GM04504 (cell line): ENCODE measurements around the gene HPSE2.
A peak's percentile ranks its signal among the peaks of the same experiment; 100 is the strongest.
"Not testable (repeated sequence)": the region's sequence is repeated elsewhere in the genome, so short reads cannot be mapped to it uniquely, and the experiment has no call there.

Experiments used
- DNase-seq: peaks from one replicate; pipeline ENCODE4 v3.0.0-alpha.2; 2012; ENCODE audit warnings: low read depth

HPSE2 gene

DNA sequence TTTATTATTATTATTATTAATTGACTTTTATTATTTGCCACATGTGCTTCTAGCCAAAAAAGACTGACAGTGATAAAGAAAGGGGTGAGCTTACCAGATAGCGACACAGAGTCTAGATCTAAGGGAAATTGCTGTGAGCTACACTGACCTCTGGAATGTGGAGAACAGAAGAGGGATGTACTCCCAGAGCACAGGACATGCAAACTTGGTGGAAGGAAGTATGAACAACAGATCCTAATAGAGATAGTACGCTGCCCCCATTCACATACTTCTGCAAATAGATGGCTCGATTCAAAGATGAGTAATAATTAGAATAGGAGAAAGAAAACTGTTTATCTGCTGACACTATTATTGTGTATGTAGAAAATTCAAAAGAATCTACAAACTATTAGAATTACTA lies 679.6 kb downstream of the HPSE2 start:
- DNase-seq: no peak

DNA sequence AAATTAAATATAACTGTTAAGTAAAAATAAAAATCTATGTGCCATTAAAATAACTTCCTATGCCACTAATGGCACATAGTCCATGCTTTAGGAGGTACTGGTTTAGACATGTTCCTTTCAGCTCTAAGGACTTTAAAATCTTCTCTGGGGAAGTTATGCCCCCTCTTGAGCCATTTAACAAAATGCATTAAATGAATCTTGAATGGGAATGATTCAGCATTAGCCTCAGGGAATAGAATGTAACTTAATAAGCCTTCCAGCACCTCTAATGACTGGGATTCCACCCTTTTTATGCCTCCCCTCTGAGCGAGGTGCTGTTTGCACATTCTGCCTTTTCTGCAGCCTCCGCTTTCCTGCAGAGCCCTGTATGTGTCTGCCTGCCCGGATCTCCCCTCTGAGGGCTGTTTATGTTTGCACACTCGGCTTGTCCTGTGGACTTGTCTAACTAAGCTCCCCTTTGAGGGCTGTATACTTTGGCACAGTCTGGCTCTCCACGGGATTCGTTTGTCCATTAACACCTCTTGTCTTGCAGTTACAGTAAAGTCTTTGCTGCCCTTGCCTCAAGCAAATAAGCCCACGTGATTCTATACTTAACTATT lies 680.5 kb downstream of the HPSE2 start:
- DNase-seq: no peak

DNA sequence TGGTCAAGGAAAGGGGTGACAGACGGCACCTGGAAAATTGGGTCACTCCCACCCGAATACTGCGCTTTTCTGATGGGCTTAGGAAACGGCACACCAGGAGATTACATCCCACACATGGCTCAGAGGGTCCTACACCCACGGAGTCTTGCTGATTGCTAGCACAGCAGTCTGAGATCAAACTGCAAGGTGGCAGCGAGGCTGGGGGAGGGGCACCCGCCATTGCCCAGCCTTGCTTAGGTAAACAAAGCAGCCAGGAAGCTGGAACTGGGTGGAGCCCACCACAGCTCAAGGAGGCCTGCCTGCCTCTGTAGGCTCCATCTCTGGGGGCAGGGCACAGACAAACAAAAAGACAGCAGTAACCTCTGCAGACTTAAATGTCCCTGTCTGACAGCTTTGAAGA lies 694.1 kb downstream of the HPSE2 start:
- DNase-seq: not testable (repeated sequence)

DNA sequence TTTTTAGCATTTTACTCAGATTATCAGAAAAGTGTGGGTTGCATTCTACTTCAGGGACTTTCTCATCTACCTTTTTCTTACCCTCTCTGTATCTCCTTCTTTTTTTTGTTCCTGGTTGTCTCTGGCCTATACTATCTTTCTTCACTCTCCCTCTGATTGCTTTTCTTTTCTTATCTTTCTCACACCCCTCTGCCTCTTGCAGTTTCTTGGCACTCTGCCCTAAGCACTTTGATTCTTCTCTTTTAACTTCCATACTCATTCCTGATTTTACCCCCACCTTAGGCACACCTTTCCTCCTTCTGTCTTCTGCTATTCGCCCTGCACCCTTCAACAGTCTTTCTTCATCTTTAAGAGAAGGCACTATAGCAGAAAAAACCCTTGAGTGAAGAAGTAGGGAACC lies 696.1 kb downstream of the HPSE2 start:
- no peak for DNase-seq

DNA sequence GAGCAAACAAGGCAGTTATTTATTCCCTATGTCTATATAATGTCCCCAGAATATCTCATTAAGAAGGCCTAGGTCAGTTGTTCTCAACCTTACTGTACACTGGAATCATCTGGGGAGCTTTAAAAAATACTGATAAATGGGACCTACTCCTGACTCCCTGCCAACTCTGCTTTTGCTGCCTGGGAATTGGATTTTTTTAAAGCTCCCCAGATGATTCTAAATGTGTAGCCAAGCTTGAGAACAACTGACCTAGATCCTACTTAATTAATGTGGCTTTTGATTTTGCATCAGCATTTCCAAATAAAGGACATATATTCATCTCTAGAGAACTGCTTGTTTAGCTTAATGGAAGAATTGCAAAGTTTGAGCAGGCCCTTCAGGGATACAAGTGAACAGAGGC lies 697.2 kb downstream of the HPSE2 start:
- DNase-seq: no peak

DNA sequence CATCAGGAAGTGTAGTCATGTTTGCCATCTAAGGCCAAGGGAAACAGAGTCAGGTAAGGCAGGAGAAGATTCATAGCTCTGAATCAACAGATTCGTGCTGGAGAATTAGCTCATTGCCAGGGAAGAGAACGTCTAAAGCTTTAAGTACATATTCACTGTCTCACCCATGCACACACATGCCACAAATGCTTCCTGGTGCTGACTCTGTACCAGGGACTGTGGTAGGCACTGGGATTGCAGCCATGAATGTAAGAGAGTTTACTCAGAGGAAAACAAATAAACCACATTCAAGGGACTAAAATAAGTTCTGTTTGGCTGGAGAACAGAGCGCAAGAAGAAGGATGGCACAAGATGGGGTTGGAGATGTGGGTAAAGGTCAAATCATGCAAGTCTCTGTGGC lies 699.1 kb downstream of the HPSE2 start:
- no peak for DNase-seq

DNA sequence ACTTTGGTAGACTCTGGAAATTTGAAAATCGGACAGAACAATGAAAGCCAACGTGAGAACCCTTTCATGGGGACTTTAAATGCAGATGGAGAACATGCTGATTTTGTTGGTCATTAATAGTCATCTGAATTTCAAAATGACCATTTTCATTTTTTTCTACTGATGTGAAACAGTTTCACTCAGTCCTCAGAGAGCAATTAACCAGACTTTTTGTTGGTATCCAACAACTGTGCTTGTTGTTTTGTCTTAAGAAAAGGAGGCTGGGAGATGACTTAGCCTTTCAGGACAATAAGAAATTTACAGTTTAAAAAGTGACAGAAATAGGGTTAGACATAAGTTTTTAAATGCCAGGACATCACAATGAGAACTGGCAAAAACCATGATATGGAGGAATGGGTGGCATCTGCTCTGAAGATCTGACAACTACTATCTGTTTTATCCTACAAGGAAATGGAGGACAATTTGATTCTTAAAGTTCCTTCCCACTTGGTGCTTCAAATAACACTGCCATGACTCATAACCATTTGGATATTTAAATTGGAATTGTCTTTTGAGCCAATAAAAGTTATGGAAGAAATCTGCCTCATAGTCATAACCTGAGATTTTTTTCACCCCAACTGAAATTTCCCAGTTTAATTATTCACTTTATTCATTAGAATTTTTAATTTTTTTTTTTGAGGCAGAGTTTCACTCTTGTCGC lies 701.8 kb downstream of the HPSE2 start:
- DNase-seq: no peak

DNA sequence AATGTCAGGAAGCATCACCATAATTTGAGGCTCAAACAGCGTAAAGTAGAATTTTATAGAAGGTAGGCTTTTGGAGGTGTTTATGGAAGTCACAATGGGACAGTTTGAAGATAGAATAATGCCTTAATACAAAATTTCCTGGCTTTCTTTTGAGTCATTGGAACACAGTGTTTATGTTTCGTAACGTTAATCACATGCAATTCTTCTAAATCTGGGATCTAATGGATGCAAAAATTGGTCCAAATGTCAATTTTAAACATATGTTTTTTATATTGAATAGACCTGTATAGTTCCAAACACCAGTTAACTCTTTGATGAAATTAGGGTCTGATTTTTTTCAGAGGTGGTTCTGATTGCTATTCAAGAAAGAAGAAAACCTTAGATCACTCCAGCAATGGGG lies 702.4 kb downstream of the HPSE2 start:
- DNase-seq: no peak

DNA sequence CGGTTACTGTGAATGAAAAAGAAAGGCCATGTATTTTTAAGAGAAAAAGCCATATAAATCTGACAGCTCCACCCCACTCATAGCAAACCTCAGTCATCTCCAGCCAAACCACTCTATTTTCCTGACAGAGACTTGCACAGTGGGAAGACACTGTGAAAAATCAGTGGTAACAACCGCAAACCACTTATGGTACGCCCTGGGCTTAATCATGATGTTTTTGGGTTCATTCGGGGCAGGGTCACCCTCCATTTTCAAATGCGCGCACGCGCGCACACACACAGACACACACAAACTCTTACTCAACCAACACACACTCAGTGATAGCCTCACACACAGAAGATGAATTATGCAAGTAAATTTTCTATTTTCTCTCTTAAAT lies 706.9 kb downstream of the HPSE2 start:
- no peak for DNase-seq

DNA sequence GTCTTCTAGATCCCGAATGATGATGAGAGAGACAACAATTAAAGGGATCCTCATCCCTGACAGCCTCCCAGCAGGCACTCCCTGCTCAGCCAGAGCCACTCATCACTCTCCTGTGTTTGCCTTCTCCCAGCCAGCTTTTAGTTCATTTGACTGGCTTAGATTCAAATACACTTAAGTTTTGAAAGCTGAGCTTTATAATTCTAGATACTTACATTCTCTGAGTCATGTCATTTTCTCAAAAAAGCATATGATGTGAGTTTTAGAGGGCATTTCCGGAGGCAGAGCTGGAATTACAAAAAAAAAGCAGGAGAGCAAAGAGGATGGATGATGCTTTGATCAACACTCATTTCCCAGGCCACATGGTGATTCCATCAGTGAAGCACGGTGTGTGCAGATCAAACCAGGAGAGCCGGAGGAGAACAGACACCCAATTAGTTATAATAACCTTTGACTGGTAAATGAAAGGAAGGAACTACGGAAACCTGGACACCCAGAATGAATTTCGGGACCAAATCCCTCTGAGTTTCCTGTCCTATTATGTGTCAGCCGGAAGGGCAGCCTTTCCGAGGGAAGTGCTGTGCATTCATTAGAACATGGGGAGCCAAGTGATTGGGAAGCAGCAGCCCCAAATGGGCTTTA lies 707.4 kb downstream of the HPSE2 start:
- peak; percentile 19 for DNase-seq

DNA sequence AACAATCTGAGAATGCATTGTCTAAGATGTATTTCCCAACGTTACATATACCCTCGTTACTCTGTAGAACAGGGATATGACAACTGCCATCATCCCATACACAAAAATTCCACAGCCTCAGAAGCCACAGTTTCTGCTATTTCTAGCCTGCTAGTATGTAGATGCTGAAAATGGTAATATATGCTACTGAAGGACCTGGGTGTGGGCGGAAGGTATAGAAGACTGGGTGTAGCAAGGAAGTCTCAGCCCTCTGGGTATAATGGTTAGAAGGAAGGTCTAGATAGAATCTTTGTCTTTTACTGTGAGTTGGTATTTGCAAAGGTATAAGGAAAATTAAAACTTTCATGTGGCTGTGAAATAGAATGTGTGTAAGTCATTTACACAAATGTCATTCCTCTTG lies 709.7 kb downstream of the HPSE2 start:
- DNase-seq: no peak

DNA sequence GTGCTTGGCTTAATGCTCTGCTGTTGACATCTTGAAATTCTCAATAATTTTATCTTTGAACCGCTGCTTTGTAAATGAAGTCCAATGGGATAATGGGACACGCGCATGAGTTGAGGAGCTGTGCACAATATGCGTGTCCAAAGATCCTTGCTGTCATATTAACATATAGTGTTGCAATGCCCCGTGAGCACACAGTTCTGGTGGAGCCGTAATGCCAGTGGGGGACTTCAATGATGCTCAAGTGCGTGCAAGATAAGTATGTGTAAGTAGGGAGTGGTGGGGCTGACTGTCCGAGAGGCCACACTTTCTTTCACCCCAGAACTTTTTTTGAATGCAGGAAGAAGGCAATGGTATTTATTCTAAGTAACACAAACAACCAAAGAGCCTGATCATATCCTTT lies 711.5 kb downstream of the HPSE2 start:
- no peak for DNase-seq

DNA sequence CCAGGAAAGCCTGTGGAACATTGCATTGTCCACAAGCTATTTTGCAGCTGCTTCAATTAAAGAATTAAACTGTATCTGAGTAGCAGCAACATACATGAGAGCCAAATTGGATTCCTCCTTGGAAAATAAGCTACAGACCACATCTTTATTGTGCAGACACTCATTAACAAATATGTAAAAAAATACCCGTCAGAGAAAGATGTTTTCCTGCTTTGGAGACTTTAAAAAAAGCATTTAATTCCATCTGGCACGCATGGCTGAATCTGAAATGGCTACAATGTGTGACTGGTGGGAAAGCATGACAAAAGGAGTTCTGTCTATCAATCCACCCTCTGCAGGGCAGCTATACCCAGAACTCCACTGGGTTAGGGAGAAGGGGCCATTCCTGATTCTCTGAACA lies 715.8 kb downstream of the HPSE2 start:
- no peak for DNase-seq

DNA sequence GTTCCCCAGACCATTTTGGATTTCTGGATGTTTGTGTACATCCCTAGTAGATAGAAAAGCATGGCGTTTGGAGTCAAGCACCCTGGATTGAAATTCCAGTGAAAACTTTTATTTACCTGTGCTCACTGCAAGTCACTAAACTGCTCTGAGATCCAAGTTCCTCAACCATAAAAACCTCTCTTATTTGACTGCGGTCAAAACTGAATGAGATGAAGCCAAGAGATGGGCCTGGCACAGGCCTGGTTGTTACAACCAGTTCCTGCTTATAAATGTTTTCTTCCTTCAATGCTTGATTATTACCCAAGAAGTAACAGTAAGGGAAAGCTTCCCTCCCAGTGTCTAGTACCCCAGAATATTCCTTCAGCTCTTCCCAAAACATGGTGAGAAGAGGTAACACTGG lies 718.0 kb downstream of the HPSE2 start:
- no peak for DNase-seq

DNA sequence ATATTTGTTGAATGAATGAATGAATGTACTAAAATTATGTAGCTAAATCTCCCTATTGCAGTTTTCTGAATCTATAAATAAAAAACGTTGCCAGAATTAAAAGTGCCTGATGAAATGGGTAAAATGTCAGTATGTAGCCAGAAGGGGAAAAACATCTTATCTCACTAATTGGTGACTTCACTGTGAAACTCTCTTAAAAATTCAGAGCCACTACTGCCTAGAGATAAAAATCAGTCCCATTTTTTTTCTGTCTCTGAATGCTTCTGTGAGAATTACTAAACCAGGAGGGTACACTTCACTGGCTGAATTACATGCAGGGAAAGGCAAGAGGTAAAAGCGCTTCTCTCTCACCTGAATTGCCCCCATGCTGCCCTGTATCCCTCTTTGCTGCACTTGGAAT lies 719.3 kb downstream of the HPSE2 start:
- no peak for DNase-seq

DNA sequence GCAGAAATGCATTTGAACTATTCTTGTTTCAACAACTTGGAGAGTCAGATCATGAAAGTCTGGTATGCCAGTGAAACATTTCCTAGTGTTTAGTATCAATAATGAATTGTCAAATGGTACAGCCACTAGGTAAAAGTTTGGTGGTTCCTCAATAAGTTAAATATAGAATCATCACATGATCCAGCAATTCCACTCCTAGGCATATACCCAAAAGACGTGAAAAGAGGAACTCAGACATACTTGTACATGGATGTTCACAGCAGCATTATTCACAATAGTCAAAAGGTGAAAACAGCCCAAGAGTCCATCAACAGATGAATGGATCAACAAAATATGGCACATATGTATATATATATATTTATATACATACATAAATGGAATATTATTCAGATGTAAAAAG lies 721.9 kb downstream of the HPSE2 start:
- DNase-seq: no peak

DNA sequence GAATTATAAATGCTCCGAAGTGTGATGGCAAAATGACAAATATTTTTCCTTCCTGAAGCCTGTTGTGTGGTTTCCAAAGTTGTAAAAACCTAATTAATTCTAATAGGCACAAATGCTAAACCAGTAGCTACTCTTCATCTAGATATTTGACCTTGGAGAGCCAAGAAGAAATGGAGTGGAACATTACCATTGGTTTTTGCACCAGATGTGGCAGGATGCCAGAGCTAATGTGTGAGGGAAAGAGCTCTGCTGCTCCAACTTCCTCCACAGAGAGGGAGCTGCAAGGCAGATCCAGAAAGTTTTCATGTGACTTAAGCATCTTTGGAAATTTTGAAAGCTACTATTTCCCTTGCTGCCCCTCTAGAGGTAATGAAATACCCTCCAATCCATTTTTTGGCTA lies 723.8 kb downstream of the HPSE2 start:
- DNase-seq: no peak

DNA sequence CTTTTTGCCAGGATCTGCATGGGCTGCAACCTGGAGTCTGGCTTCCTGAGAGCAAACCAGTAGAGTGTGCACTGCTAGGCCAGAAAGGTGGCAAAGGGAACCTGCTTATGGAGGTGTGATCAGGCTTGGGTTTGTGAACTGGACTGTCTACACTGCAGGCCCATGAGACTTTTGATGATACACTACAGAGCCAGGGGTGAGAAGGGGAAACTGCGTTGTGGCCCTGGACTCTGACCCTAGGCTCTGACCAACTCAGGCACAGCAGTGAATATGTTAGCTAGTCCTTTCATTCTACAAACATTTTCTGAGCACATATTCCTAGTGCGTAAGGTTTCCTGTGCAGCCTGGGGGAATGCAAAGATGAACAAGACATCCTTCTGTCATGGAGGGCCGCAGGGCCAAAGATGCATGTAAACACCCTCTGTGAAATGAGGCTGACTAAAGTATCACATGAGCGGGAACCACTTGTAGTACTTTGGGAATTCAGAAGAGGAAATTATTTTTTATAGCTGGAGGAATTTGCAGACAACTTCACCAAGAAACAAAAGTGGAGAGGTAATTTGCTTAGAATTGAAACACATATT lies 725.1 kb downstream of the HPSE2 start:
- no peak for DNase-seq

DNA sequence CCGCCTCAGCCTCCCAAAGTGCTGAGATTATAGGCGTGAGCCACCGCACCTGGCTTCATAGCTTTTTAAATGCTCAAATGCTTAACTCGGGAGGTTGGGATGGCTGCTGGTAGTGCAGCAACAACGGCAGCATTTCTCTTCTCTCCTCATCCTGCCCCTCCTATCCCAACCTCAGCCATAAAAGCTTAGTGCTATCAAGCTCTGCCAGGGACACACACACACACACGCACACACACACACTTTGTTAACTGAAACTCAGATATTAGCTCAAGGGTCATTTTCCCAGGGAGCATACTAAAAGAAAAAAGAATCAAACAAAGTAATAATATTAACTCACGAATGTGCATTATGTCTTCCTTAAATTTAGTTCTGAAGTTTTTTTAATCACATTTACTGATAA lies 725.9 kb downstream of the HPSE2 start:
- DNase-seq: no peak

DNA sequence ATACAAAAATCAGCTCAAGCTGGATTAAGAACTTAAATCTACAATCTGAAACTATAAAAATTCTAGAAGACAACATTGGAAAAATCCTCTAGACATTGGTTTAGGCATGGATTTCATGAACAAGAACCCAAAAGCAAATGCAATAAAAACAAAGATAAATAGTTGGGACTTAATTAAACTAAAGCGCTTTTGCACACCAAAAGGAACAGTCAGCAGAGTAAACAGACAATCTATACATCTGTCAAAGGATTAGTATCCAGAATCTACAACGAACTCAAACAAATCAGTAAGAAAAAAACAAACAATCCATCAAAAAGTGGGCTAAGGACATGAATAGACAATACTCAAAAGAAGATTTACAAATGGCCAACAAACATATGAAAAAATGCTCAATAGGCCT lies 733.1 kb downstream of the HPSE2 start:
- DNase-seq: not testable (repeated sequence)

DNA sequence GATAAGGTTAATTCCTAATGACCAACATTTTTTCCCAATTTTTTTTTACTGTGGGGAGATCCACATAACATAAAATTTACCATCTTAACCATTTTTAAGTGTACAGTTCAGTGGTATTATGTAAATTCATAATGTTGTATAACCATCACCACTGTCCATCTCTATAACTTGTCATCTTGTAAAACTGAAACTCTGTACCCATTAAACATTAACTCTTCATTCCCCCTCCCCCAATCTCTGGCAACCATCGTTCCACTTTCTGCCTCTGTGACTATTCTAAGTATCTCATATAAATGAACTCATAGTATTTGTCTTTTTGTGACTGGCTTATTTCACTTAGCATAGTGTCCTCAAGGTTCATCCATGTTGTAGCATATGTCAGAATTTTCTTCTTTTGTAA lies 742.9 kb downstream of the HPSE2 start:
- DNase-seq: no peak

DNA sequence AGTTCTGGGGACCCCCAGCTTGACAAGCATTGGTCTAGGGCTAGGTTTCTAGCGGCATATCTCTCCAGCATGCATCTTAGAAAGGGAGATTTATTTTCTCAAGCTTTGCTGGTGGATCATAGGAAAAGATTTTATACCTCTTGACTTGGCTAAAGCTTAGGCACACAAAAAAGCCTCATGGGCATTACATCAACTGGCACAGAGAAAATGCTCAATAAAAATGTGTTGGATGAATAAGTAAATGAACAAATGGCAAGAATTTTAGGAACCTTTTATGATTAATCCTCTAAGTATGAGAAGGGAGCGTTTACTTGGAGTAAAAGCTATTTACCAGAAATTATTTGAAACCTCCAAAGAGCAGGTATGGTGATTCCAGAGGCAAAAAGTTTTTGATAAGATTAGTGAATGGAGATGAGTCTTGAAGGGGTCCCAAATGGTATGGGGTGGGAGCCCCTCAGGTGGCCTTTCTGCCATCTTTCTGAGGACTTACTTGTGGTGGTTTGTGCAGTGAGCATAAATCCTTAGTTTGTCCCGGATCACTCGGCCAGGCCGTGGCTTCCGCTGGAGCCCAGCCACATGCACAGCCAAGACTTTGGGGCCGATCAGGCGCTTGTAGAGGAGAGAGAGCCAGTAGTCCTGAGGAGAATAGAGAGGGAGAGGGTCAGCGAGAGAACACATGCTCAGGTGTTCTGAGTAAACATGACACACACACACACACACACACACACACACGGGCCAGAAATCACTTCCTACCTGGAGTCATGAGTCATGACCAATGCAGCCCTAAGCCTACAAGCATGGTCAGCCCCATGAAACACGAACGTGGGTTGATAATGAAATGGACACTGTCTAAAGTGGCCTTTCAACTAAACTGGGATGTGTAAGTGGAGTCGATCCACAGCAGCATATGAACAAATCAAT lies 745.8 kb downstream of the HPSE2 start:
- no peak for DNase-seq
